NOMO-1 (cell line): ENCODE results near the gene NEK1.
"Not testable (repeated sequence)": the region's sequence is repeated elsewhere in the genome, so short reads cannot be mapped to it uniquely, and the experiment has no call there.

Experiments used
- DNase-seq, 2 experiments: peaks; one replicate each; lab custom pipeline; 2025; ENCODE audit not compliant: unreplicated experiment in 2 of 2; lab: John Stamatoyannopoulos, UW

The NEK1 gene

DNA sequence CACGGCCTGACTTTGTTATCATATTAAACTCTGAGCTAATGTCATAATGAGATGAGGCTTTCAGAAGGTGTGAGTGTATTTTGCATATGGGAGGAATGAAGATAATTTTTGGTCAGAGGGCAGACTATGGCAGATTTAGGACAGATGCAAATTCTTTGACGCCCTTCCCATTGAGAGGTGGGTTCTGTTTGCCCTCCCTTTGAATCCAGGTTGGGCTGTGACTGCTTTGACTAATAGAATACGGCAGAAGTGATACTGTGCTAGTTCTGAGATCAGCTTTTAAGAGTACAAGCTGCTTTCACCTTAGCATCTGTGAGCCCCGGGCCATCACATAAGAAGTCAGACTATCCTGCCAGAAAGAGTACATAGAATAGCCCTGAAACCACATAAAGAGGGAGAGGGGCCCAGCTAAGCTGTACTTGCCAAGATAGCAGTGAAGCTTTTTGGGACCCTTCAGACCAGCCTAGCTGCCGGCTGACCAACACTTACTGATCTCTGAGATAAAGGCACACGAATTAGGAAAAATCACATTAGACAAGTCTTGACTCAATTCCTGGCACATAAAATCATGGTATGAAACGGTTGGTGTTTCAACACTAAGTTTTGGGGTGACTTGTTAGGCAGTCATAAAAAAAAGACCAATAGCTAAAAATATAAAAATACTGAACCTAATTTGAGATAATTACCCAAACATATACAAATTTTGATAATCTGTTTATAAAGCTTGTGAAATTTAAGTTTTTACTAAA is 174.9 kb downstream of the NEK1 start:
- DNase-seq = no peak

DNA sequence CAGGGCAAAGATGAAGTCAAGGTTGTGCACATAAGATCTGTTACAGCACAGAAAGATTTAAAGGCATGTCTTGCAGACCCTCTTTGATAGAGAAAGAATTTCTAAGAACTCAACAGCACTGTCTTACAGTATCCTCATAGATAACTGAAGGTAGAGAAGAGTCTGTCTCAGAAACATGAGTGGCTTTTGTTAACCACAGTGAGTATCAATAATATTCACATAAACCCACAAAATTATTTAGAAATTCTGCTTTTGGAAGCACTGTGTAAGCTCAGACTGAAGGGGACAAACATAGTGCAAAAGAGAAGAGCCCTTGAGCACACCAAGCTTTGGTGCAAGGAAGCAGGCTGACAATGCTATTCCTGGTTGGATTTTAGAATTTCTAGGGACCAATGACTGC is 175.6 kb downstream of the NEK1 start:
- no peak for DNase-seq

DNA sequence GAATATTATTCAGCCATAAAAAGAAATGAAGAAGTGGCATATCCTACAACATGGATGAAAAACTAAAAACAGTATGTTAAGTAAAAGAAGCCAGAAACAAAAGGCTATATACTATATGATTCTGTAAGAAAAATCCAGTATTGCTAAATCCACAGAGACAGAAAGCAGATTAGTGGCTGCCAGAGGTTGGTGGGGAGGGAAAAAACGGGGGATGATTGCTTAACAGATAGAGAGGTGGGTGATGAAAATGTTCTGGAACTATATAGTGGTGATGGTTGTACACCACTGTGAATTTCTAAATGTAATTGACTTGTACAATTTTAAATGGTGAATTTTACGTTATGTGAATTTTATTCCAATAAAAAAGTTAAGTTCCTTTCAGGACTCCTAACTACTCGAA is 184.0 kb downstream of the NEK1 start:
- no peak for DNase-seq

DNA sequence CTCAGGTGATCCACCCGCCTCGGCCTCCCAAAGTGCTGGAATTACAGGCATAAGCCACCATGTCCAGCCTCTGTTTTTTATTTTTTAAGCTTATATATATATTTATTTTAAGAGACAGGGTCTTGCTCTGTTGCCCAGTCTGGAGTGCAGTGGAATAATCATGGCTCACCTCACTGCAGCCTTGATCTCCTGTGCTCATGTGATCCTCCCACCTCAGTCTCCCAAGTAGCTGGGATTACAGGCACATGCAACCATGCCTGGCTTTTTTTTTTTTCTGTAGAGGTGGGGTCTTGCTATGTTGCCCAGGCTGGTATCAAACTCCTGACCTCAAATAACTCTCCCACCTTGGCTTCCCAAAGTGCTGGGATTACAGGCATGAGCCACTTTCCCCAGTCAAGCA is 184.7 kb downstream of the NEK1 start:
- not testable (repeated sequence) for DNase-seq

DNA sequence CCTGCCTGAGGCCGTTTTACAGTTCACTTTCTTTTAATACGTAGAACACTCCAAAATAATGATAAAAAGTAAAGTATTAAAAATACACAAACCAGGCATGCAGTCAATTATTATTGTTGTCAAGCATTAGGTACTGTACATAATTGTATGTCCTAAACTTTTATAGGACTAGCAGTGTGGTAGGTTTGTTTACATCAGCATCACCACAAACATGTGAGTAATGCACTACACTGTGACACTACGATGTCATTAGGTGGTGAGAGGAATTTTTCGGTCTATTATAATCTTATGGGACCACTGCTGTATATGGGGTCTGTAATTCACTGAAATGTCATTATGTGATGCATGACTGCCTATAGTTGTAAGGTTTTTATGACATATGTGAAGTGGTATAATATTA is 192.1 kb downstream of the NEK1 start:
- DNase-seq = no peak

DNA sequence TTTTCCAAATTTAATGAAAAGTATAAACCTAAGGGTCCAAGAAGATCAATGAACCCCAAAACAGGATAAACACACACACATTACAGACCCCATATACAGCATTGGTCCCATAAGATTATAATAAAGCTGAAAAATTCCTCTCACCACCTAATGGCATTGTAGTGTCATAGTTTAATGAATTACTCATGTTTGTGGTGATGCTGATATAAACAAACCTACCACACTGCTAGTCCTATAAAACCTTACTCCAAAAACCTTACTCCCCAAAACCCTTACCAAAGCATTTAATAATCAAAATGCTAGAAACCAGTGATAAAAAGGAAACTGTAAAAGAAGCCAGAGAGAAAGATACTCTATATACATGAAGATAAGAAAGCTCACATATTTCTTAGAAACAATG is 193.5 kb downstream of the NEK1 start:
- DNase-seq = no peak

DNA sequence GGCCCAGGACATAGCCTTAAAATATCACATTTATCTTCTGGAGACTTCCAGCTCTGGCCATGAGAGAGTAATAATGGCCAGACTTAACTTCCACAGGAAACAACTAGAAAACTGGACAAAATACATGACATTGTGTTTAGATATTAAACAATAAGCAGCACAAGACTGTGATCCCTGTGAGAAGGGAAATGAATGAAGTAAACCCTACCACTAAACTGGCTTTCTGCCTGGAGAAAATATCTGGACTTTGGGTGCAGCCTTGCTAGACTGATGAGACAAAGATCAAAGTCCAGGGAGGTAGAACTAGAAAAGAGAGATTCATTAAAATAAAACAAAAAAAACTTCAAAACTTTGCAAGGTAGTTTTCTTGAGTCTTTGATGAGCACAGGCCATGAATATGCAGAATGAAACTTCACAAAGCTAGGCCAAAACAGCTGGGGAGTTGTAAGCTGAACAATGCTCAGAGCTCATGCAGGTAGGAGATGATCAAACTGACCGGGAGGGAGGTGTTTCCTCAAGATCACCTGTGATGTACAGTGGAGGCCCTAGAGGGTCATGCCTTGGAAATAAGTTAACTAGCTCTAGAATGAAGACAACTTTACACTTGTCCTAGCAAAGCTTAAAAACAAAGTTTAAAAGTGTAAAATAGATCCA is 194.6 kb downstream of the NEK1 start:
- DNase-seq = no peak

DNA sequence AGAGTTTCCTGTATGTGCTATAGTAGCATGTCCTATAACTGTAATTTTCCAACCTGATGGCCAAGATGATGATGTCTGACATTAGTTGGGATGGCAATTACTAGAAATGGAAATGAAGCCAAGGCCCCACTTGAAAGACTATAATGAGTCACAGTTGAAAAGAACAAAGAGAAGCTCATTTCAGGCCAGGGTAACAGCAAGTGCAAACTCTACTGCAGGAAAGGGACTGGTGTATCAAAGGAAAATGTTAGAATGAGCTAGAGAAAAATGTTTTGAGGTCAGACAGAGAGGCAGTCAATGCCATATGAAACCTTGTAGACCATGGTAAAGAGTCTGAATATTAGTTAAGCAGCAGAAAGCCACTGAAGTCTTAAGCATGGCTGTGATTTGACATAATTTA is 195.4 kb downstream of the NEK1 start:
- DNase-seq = no peak

DNA sequence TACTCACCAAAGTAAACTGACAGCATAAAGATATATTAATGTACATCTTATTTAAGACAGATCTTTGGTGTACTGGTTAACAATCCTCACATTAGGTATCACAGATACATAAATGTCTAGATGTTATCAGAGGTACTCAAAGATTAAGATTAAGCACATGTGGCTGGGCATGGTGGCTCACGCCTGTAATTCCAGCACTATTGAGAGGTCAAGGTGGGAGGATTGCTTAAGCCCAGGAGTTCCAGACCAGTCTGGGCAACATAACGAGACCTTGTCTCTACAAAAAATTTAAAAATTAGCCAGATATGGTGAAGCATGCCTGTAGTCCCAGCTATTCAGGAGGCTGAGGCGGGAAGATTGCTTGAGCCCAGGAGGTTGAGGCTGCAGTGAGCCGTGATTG is 195.9 kb downstream of the NEK1 start:
- DNase-seq = no peak

DNA sequence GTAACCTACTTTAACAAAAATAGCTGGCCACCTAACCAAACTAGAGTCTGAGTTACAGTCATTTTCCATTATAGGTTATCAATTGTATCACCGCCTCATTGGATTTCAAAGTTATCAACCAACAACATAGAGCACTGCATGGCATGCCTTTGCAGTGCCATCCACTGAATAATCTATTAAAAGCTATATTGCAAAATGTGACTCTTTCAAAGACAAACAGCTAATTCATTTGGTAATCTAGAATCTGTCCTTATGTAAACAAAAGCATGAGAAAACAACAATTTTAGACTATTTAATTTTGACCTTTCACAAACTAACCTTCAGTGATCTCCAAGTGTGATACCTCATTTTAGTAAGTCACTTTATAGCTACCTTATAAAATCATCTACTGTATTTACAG is 197.5 kb downstream of the NEK1 start:
- DNase-seq = no peak

DNA sequence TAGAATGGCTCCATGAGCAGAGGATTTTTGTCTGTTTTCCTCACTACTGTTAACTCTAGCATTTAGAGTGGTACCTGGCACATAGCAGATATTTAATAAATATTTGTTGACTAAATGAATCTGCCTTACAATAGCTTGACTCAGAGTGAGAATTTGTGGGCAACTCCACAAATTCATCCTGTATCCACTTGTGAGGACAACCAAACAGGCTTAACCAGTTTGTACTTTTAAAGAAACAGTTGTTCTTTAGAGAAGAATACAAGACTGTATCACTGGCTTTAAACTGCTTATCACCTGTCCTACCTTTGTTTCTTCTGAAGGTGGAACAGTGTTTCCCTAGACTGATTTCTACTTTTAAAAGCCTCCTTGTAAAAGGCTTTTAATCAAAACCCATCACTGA is 200.3 kb downstream of the NEK1 start:
- DNase-seq = no peak

DNA sequence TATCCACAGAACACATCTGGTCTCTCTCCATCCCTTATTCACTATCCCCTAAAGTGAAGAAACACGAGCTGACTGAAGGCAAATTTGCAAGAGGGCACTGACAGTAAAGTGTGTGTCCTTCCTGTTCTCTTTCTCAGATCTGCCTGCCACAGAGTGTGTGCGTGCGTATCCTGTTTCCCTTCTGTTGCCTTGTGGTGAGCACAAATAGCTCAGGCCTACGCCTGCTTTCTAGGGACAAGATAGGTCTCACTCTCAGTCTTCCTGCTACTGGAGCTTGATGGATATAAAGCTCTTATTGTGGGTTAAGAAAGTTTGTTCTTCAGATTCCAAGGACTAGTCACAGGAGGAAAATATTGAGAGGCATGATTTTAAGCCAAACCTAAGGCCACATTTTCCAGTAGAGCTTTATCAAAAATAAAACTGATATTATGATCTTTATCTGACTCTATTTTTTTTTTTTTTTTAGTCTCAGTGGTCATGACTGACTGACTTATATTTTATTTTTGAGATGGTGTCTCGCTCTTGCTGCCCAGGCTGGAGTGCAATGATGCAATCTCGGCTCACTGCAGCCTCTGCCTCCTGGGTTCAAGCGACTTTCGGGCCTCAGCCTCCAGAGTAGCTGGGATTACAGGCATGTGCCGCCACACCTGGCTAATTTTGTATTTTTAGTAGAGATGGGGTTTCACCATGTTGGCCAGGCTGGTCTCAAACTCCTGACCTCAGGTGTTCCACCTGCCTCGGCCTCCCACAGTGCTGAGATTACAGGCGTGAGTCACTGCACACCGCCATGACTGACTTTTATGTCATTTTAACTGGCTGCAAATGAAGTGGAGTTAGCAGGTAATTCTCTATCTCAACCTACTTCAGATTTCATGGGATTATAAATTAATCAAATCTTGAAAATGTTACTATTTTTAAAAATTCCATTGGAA is 201.3 kb downstream of the NEK1 start:
- peak; percentile 80 to 88 for DNase-seq

DNA sequence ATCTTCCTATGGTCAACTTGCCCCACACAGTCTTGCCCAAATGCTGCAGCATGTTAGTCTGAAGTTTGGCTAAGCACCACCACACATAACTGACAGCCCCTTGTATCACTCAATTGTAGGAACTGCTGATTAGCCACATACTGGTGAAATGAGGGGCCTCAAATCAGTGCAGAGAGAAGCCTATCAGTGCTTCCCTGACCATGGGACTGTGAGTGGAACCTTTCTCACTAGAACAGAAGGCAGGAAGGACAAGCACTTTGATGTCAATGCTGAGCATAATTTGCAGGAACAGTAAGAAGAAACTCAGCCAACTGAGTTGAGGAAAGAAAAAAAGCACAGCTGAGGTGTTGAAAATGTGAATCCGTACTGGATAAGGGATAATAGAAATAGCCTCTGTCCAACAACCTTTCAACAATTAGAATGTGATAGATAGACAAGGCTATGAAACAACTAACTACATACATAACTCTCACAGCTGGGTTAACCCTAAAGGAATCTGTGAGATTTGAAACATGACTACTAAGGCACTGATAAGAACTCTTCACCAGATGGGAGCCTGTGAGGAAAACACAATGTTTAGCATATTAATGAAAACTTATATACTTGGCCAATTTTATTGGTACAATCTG is 205.1 kb downstream of the NEK1 start:
- no peak for DNase-seq

DNA sequence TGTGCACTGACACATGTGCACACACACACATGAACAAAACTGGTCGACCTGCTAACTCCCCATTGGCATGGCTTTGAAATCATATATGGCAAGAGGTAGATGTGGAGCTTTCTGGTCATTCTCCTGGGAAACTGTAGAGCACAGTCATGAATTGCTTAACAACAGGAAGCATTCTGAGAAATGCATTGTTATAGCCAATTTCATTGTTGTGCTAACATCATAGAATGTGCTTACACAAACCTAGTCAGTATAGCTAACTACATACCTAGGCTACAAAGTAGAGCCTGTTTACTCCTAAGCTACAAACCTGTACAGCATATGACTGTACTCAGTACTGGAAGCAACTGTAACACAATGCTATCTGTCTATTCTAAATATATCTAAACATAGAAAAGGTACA is 207.4 kb downstream of the NEK1 start:
- DNase-seq = no peak

DNA sequence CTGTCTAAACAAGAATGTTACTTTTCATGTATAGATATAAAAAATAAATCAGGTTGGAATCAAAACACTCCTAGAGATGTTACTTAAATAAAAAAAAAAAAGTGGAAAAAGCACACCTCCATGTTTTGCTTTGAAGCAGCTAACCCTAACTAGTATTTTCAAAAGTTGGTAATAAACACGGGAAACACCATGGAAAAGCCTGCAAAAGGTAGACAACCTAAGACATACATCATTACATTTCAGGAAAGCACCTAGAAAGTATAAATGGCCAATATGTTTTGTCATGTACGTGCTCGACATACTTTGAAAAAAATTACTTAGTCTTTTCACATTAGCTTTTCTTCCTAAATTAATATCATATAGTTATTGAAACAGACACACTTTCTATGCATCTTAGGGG is 211.6 kb downstream of the NEK1 start:
- no peak for DNase-seq

DNA sequence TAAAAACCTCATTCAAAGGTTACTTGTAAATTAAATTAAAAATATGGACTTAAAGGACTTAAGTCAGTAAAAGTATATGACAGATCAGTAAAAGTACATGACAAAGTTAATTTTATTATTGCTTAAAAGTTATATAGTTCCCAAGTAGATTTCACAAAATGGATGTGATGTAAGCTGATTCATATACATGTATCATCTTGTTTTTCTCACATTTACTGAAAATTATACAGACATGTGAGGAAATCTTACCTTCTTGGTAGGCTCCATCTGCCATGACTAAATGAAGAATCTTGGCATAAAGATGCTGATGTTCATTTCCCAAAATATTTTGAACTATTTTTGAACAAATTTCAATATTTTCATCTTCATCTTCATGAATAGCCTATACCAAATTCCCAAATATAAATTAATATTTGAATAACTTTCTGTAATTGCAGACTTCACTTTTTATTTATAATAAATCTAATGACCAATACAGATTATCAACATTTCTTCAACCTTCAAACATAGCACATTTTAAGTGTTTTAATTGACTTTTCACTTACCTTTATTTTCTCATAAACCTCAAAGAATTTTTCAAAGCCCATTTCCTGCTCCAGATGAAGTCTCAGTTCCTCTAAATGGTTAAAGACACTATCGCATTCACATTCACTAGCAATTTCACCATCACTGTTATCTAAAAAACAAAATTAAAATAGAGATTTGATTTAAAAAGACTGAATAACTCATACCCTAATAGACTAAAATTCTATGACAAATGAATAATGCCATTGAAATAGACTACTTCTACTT is 212.2 kb downstream of the NEK1 start:
- DNase-seq = peak; percentile 2 to 29

DNA sequence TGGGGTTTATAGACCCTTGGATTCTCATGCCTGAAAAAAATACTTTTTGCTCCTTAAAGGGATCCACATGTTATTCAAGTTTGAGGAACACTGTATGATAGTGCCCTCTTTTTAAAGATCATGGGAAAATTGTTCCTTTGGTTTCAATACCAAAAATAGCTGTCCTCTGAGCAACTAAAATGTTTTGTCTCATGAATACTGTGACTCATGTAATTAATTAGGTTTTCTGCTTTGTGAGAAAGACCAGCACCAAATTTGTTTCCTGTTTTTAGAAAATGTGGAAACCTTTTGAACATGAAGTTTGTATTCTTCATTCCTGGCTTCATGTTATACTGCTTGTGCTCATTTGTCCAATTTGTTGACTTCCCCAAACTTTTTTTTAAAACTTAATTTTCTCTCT is 214.1 kb downstream of the NEK1 start:
- DNase-seq = peak; percentile 4 to 73

DNA sequence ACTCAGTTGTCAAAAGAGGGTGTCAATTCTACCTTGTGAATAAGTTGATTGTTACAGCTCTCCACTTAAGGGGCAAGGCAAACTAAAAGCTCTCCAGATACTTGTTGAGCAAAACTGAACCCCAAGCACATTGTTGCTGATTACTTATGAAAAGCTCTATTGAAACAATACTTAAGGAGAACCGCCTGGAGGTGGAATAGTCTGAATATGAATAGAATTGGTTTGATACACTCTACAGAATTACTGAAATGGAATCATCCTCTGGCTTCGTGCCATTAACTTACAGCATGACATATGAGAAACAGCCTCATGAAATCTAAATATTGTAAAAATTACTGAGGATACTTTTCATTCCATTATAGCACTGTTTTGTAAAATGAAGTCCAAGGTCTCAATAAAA is 214.6 kb downstream of the NEK1 start:
- DNase-seq = no peak

DNA sequence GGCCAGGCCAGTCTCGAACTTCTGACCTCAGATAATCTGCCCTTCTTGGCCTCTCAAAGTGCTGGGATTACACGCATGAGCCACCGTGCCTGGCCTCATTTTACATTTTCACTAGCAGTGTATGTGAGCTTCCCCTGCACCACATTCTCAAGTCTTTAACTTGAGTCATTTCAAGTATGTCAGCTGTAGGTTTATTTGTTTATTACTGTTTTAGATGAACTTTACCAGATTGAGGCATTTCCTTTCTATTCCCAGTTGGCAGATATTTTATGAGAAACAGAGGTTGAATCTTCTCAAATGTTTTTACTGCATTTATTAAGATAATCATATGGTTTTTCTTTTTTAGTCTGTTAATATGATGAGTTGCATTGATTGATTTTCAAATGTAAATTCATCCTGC is 227.0 kb downstream of the NEK1 start:
- DNase-seq = no peak

DNA sequence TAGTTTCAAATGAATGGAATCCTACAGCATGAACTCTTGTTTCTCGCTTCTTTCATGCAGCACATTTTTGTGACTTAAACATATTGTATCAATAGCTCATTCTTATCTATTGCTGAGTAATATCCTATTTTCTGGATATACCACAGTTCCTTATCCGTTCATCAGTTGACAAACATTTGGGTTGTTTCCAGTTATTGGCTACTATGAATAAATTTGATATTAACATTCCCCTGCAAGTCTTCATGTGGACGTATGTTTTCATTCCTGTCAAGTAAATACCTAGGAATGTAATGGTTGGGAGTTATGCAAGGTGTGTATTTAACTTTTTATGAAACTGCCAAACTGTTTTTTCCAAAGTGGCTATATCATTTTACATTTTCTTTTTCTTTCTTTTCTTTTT is 227.6 kb downstream of the NEK1 start:
- no peak for DNase-seq
